CD4-positive, alpha-beta T cell treated with Interleukin-2 at 100 ng/mL for 4 hours (primary cell): Measurements from ENCODE around the gene TMEM178A.

ENCODE experiments used
- DNase-seq: peaks from one replicate; pipeline ENCODE4 v3.0.0-alpha.2; 2020; ENCODE audit warnings: low spot score

TMEM178A gene

DNA sequence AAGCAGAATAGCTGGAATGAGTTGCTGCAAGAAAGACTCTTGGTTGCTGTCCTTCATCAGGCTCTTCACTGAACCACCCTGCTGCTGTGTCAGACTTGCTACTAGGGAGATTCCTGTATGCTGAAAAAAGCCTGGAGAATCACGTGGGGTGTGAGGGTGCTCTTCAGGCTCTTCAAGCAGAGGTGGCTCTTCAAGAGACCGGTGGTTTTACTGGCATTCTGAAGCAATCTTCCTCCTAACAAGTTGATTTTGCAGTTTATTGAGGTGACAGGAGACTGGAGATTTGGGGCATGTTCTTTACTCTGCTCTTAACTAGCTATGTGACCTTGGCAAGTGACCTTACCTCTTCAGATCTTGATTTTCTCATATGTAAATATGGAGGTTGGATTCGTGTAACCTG is 14.1 kb downstream of the TMEM178A start:
- DNase-seq = no peak

- no peak for DNase-seq
Measured at GRCh38 chr2:39682066-39682692, 16.5 kb downstream of the TMEM178A start.

- DNase-seq = no peak
Measured at GRCh38 chr2:39683022-39683699, 17.4 kb downstream of the TMEM178A start.

GRCh38 chr2:39684464-39684863 is 18.7 kb downstream of the TMEM178A start:
- DNase-seq = no peak

GRCh38 chr2:39685126-39685525 is 19.4 kb downstream of the TMEM178A start:
- no peak for DNase-seq

DNA sequence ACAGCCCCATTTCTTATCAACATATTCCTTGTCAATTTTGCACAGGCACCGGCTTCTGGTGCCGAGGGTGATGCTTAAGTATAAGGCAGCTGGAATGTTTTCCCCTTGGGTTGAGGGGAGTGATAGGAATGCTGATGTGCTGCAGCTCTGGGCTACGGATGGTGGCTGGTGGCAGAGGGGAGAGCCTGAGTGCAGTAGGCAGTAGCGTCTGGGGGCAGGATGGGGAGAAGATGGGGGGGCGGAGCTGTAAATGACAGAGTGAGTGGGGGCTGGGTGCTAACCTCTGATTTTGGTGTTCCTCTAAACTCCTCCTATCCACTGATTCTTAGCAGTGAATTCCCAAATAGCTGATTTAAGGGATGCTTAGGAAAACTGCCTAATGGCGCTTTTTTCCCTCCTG is 20.7 kb downstream of the TMEM178A start:
- DNase-seq = no peak

DNA sequence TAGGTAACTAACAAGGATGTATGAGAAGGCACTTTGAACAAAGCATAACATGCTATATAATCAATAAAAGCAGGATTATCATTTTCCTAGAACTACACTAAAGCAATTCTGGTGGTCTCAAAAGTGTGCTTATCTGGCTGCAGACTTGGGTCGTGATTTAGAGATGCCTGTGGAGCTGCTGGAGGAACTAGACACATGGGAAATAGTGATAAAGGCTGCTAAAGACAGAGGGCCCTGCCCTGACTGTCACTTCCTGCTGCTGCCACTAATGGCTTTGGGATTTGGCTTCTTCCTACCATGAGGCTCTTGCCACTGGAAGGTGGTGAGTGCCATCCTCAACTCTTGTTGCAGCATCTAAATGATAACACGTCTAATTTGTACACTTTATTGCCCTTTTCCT is 22.5 kb downstream of the TMEM178A start:
- no peak for DNase-seq

GRCh38 chr2:39689272-39689841 is 23.6 kb downstream of the TMEM178A start:
- no peak for DNase-seq

GRCh38 chr2:39689876-39690275 is 24.2 kb downstream of the TMEM178A start:
- no peak for DNase-seq

DNA sequence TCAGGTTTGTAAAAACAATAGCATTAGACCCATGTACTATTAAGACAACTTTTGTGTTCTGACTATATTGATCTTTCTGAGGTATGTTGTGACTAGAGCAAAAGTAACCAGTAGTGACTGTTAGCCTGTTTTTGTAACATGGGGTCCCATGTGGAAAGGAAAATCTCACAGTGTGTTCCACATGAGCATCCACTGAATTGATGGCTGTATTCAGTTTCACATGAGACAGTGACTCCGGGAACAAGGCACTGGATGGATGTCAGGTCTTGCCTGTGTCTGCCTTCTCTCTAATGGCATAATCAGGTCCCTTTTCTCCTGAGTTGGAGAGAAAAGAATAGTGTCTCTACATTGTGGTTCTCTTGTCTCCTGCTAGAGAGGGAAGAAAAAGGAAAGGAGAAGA is 27.5 kb downstream of the TMEM178A start:
- DNase-seq = no peak

DNA sequence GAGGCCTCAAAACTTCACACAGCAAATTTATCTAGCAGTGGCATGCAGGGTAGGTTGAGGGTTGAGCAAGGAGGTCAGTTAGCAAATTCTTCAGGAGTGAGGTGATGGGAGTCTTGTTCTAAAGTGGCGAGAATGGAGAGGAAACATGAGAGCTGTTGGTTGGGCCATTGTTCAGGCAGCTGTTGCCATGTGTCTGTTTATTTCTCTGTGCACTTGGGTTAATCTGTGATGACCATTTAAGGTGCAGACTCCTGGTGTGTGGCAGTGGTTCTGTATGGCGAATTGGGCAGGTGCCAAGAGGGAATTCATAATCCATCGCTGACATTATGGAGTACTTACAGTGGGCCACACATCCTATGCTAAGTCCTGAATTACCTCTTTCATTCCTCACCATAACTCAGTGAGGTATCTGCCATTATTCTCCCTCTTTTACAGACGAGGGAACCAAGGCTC is 30.4 kb downstream of the TMEM178A start:
- DNase-seq = no peak

DNA sequence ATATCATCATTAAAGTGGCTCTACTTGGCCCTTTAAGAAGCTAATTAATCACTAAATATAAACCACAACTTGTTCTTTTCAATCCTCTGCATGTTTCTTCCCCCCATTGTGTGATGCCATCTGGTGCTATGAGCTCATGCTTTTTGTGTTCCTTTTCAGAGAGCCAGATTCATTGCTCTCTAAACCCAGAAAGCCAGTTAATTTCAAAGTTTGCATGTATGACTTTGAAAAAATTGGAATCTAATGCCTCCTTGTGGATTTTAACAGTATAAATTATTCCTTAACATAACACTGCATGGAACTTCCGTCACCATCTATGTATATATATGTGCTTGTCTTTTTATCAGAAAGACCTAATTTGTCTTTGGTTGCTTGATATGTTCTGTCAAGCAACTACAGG is 31.1 kb downstream of the TMEM178A start:
- no peak for DNase-seq

DNA sequence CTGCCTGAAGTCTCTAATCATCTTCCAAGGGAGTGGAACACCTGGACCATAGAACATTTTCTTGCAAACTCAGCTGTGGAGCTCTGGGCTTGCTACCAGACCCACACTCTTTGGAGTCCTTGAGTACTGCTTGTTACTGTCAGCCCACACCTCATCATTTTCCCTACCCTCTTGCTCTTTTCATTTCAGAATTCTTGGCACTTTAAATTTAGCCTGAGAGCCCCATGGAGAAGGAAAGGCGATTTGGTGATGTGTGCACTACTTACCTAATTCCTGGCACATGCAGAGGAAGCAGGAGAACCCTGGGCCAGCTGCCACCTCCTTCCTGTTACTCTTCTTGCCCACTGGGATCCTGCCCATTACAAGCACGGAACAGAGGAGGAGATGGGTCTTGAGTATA is 31.7 kb downstream of the TMEM178A start:
- no peak for DNase-seq

- no peak for DNase-seq
Measured at GRCh38 chr2:39701137-39701536, 35.4 kb downstream of the TMEM178A start.

- no peak for DNase-seq
Measured at GRCh38 chr2:39703181-39703872, 37.6 kb downstream of the TMEM178A start.

DNA sequence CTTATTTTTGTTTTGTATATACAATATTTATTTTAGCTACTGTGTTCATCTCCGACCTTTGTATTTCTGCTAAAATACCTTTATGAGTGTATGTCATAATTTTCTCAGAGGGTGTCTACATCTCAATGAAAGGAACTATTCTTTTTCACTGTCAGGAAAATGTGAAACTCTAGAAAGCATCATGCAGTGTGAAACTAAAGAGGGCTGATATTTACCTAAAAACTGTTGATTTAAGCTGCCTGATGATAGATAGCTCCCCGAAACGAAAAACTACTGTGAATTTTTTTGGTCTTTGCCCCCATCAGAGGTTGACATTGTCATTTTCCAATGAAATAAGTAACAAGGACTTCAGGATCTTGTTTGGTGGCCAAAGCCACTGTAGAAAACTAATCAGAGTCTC is 38.8 kb downstream of the TMEM178A start:
- DNase-seq = no peak

GRCh38 chr2:39705638-39706037 is 39.9 kb downstream of the TMEM178A start:
- DNase-seq = no peak

DNA sequence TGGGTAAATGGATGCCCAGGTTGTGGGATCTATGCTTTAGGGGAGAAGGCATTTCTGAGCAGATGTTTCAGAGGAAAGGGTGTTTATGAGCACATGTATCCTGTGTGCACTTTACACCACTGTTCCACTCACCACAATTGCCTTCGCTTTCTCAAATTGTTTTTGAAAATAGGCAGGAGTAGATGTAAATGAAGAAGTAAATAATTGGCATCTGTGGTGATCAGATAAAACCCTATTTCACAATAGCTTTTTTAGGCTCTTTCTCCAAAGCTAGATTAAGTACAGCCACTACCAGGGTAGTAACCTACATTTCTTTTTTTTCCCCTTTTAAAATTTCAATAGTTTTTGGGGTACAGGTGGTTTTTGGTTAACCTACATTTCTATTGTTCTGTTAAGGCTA is 40.6 kb downstream of the TMEM178A start:
- DNase-seq = no peak

DNA sequence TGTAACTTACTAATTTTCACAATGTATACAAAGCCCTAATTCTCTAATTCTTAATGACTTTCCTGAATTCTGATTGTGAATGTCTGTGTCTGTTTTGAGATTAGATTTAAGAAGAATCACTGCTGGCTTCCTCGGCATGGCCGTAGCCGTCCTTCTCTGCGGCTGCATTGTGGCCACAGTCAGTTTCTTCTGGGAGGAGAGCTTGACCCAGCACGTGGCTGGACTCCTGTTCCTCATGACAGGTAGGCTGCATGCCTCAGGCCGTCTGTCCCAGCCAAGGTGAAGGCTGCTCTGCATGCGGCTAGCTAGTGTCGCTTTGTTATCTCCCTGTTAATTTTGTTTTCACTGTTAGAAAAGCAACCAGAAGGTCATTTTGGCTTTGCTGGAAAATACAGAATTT is 41.2 kb downstream of the TMEM178A start:
- DNase-seq = no peak

DNA sequence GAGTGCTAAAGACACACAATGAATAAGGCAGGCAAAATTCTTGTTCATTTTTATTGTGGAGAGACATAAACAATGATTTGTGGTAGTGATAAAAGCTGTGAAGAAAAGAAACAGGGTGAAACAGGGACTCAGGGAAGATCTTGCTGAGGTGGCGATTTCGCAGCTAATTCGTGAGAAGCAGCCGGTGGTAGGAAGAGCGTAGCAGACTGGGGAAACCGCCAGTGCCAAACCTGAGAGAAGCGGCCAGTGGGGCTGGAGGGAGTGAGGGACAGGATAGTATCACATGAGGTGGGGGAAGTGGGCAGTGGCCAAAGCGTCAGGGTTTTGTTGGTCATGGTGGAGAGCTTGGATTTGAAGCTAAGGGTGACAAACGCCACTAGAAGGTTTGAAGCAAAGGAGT is 42.3 kb downstream of the TMEM178A start:
- DNase-seq = no peak

GRCh38 chr2:39710807-39711206 is 45.1 kb downstream of the TMEM178A start:
- no peak for DNase-seq

DNA sequence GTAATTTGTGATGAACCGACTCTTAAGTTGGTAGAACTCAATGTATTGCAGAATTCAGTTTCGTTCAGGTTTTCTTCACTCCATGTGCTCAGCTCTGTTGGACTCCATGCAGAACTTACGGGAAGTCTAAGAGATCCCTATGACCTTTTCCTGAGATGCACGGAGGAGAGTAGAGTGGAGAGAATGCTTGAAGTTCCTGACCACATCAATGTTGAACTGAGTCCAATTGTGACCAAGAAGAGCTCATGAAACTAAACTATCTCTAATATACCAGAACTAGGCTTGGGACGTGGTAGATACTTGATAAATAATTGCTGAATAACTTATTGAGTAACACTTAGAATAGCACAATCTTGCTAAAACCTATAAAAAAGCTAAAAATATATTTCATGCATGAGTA is 47.2 kb downstream of the TMEM178A start:
- no peak for DNase-seq

GRCh38 chr2:39715095-39715494 is 49.4 kb downstream of the TMEM178A start:
- DNase-seq = no peak
